NOMO-1 treated with dmso at 0.1 percent for 144 hours (cell line): ENCODE measurements around the gene MYRFL.
"Not testable (repeated sequence)": the region's sequence is repeated elsewhere in the genome, so short reads cannot be mapped to it uniquely, and the experiment has no call there.

Experiments
- DNase-seq: peaks from one replicate; lab custom pipeline; 2025; ENCODE audit not compliant: unreplicated experiment; lab: John Stamatoyannopoulos, UW

The MYRFL gene

DNA sequence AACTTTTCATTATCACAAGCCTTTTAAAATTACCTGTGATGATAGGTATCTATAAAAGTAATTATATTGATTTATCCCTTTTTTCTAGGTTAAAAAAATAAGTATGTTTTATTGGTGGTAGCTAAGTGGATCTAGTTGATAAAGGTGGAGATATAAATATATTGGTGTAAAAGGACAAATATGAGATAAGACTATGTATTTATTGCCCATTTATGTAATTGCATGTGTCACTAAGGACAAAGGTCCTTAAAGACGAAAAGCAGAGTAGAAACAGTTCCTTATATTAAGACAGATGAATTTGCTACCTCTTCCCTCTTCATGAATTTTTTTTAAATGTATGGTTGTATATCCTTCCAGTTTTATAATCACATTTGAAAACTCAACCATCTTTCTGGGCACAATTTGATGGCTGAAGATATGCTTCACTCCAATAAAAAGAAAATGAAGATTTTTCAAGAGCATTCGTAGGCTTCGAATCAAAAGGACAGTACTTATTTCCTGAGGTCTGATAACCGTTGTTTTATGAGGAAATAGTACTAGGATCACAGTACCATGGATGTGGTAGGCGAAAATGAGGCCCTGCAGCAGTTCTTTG is at the start of gene MYRFL:
Gene MYRFL (plus strand): TSS at position 262 of the 595 bp plus-strand sequence. CDS start 291 bp downstream, at position 553.
- no peak for DNase-seq

DNA sequence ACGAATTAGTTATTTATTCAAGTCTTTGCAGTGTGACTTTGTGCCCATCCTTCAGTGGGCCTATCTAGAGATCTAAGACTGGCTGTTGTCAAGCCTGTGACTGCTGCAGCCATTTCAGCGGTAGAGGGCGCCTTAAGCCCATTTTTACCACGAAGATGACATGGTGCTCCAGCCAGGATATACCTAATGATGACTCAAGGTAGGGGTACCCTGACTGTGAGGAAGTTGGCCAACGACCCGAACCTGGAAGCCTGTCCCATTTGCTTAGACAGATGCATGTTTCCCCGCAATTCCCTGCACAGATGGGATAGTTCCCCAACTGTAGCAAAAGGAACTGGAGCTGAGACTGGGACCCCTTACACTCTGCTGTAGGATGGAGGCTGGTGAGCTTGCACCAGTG is 45.1 kb upstream of the MYRFL start:
- DNase-seq = no peak

DNA sequence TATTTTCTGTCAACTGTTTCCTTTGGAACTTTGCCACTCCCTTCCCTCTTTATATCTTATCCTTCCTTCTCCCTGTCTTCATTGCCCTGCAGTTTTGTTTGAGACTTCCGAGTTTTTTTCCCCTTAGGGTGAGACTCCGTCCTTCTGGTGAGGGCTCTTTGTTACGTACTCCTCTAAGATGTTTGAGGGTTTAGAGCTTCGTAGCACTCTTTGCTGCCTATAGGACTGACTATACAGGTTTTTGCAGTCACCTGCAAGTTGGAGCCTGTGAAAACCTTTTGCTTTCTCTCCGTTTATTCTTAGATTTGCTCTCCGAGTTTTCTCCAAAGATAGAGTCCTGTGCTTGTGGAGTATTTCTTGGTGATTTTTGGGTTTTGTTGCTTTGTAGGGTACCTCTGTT is 41.7 kb upstream of the MYRFL start:
- DNase-seq = no peak

DNA sequence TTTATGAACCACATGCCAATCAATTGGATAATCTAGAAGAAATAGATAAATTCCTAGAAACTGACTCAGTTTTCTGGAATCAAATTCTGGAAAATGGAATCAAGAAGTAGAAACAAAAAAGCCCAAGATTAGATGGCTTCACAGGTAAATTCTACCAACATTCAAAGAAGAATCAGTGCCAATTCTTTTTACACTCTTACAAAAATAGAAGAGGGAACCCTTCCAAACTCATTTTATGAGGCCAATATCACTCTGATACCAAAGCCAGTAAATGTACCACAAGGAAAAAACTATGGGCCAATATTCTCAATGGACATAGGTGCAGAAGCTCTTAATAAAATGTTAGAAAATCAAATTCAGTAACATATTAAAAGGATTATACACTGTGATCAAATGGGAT is 35.7 kb upstream of the MYRFL start:
- no peak for DNase-seq

GRCh38 chr12:69792533-69792932 is 32.5 kb upstream of the MYRFL start:
- DNase-seq = no peak

DNA sequence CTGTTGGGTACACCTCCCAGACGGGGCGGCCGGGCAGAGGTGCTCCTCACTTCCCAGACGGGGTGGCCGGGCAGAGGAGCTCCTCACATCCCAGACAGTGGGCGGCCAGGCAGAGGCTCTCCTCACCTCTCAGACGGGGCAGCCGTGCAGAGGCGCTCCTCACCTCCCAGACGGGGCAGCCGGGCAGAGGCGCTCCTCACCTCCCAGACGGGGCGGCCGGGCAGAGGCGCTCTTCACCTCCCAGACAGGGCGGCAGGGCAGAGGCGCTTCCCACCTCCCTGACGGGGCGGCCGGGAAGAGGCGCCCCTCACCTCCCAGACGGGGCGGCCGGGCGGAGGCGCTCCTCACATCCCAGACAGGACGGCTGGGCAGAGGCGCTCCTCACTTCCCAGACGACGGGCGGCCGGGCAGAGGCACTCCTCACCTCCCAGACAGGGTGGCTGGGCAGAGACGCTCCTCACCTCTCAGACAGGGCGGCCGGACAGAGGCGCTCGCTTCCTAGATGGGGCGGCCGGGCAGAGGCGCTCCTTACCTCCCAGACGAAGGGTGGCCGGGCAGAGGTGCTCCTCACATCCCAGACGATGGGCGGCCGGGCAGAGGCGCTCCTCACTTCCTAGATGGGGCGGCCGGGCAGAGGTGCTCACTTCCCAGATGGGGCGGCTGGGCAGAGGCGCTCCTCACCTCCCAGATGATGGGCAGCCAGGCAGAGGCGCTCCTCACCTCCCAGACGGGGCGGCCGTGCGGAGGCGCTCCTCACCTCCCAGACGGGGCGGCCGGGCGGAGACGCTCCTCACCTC is 17.7 kb upstream of the MYRFL start:
- not testable (repeated sequence) for DNase-seq

GRCh38 chr12:69810870-69811498 is 14.0 kb upstream of the MYRFL start:
- no peak for DNase-seq

- no peak for DNase-seq
These were observed 8.9 kb upstream of the MYRFL start for GRCh38 chr12:69816082-69816481.

- DNase-seq = no peak
These were observed 4.0 kb upstream of the MYRFL start for GRCh38 chr12:69821032-69821455.

GRCh38 chr12:69821456-69822159 is 3.4 kb upstream of the MYRFL start:
- DNase-seq = no peak

DNA sequence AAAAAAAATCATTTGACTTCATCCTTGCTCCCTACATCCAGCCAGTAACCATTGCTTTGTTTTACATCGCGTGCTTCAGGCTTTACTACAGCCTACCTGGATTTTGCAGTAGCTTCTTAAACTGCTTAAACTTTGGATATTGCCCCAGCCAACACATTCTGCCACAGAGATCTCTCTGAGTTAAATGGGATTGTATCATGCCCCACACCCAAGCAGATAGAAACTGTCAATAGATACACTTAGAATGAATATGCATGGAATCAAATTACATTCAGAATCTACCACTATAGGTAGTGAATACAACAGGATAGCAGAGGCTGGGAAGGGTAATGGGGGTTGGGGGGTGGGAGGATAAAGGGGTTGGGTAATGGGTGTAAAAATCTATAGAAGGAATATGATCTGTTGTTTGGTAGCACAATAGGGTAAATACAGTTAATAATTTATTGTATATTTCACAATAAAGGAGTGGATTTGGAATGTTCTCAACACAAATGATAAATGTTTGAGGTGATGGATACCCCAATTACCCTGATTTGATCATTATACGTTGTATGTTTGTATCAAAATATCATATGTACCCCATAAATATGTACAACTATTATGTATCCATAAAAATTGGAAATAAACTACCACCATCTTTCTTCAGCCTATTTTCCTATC is 2.7 kb upstream of the MYRFL start:
- no peak for DNase-seq

- DNase-seq = no peak
These were observed 999 bp upstream of the MYRFL start for GRCh38 chr12:69824028-69824427.

- DNase-seq = no peak
These were observed 3.9 kb downstream of the MYRFL start for GRCh38 chr12:69828897-69829296.

- DNase-seq = no peak
These were observed 8.7 kb downstream of the MYRFL start for GRCh38 chr12:69833696-69834095.

DNA sequence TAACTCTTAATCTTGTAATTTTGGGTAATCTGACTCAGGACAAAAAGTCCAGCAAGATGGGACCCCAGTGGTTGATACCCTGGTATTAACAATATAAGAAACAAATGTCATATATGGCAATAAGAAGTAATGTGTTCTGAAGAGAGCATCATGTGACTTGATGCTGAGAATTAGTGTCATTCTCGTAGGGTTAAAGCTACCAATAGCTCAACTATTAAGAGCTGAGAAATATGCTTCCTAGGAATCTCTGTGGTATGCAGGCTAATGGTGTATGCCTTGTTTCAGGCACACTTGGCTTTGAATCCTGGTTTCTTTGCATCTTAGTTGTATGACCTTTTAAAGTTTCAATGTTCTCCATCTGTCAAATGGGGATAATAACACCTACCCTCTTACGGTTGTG is 9.1 kb downstream of the MYRFL start:
- DNase-seq = no peak

DNA sequence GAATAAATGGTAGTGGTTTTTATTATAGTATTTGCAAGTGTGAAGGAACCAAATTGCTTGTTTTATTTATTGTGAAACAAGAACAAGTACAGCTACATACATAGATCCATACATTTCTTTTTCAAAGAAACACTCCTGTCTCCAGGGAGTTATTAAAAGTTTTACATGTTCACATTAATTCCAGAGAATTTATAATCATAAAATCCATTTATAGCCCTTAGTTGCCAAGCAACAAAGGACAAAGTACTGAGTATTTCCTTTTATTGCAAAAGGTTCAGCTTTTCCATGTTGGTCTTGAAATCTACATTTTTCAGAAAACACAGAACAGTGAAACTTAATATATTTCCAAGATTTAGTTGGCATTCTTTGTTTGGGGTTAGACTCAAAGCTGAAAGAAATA is 9.5 kb downstream of the MYRFL start:
- no peak for DNase-seq

DNA sequence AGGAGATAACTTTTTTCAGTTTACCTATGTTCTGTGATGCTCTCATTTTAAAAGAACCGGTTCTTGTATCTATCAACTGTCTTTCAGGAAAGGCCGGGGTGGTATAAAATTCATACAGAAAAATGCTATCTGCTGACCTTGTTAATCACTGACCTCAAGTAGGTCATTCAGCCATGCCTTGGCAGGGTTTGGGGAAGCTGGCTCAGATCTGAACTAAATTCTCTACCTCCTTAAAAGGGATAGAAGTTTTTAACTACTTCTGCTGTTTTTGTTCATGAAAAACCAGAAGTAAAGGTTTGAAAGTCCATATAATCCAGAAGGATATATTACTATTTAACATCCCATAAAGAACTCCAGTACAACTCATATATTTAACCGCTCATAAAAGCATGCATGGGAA is 10.1 kb downstream of the MYRFL start:
- no peak for DNase-seq

DNA sequence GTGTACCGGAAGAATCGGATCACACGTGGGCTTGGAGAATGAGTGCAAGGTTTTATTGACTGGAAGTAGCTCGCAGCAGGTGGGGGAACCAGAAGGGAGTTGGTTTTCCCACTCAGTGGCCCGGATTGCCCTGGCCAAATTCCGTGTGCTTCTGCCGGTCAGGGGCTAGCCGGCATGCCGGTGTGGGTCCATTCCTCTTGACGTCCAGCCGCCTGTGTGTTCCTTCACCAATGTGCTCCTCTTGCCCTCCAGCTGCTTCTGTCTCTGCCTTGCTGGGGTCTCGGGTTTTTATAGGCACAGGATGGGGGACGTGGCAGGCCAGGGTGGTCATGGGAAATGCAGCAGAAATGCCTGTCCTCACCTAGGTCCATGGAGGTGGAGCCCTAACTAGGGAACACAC is 11.0 kb downstream of the MYRFL start:
- DNase-seq = no peak

DNA sequence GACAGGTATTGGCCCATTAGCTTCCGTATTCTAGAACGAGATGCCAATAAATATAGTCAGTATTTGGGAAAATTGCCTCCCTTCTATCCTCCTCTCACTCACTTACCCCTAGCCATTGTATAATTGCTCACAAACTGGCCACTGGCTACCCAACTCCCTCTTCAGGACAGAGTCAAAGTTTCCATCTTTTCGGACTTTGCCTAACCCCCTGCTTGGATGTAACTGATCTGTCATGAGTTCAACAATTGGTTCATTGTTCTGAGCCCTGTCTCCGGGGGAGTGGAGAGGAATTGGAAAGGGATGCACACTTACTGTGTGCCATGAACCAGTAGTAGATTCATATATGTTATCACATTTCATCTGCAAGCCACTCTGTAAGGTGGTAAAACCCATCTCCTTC is 12.2 kb downstream of the MYRFL start:
- no peak for DNase-seq

DNA sequence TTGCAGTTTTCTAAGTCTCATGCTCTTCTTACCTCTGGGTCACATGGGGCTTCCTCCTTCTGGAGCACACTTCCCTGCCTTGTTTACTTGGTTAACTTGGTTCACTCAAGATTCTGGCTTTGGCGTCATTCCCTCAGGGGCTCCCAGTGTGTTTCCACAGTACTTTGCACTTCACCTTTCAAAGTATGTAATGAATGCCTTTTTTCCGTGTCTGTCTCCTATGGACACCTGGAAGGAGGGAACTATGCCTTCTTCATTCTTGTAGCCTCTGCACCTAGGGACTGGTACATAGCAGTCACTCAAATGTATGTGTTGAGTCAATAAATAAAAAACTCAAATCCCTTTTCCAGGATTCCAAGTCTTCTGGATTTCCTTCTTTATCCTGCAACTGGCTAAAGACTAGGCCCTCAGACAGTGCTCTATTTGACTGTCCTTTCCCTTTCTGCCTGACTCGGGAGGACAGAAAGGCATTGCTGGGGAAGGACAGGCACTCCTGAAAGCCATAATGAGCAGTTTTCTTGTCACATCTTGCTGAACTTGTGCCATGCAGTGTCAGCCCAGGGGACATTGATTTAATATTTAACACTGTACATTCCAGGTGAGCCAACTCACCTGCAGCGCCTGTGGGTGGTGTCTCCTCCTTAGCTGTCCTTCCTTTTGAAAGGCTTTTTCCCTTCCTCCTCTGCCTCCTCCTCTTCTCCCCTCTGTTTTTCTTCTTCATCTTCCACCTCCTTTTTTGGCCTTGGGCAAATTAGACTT is 12.8 kb downstream of the MYRFL start:
- no peak for DNase-seq
